ENCODE measurements around the gene KNOP1.

KNOP1 gene

DNA sequence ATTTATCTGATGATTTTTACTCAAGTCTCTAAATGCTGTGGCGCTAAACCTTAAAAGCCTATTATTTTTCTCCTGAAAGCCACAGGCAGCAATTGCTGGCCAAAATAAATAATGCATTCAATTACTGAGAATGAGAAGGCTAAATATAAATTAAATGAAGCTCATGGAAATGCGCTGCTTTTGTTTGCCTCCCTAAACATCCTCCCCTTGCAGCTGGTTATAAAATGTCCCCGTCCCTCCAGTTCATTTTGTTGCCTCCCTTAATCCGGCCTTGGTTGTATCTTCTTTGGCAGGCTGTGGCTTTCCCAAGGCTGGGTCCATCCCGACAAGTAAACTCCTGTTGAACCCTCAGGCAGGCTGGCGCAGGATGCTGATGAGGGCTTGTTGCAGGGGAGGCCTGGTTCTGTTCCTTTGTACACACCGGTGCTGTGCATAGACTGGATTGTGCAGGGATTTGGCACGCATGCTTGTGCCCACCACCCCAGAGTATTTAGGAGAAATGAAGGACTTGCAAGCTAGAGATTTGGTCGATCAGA is 62.7 kb downstream of the KNOP1 start:
- 100% methylated on average over 8 of the region's 9 CpGs for WGBS (ENCODE audit: insufficient coverage)
- Histone ChIP-seq H3K4me3 (ENCODE audit: control insufficient read depth in 1 of 7, extremely low read depth in 1 of 7, insufficient read depth in 4 of 7, low read depth in 2 of 7, low read length in 6 of 7) (no peak overlapping the region), H3K27ac (ENCODE audit: insufficient read depth in 1 of 2, low read depth in 1 of 2, low read length in 2 of 2, poor library complexity in 1 of 2, severe bottlenecking in 2 of 2) (no peak overlapping the region), H3K27me3 (replicated peaks in 2 of 5; ENCODE audit: control insufficient read depth in 4 of 5, insufficient read depth in 5 of 5, low read length in 4 of 5) (no peaks in the 10 kb centered on the region), H3K4me1 (ENCODE audit: control extremely low read depth in 1 of 4, control insufficient read depth in 4 of 4, insufficient read depth in 4 of 4, low read length in 3 of 4) (no peaks in the 10 kb centered on the region), H3K9me3 (ENCODE audit: control extremely low read depth in 1 of 5, control insufficient read depth in 4 of 5, insufficient read depth in 2 of 5, low read depth in 1 of 5, low read length in 4 of 5) (no peaks in the 10 kb centered on the region), H3K36me3 (ENCODE audit: control insufficient read depth in 4 of 4, insufficient read depth in 4 of 4, low read length in 3 of 4) (peaks cover 18 to 63% (median 40%) of the 10 kb centered on the region in 4 experiments)
- ChIA-PET POLR2A (no interaction called here), CTCF (no interaction called here)
- no peak for DNase-seq

GRCh38 chr16:19654147-19654546 is 63.9 kb downstream of the KNOP1 start:
- 100% methylated on average over 6 of the region's 9 CpGs for WGBS (ENCODE audit: insufficient coverage)
- ChIA-PET POLR2A (no interaction called here), CTCF (no interaction called here)
- Histone ChIP-seq H3K4me1 (ENCODE audit: control extremely low read depth in 1 of 4, control insufficient read depth in 4 of 4, insufficient read depth in 4 of 4, low read length in 3 of 4) (no peaks in the 10 kb centered on the region), H3K9me3 (ENCODE audit: control extremely low read depth in 1 of 5, control insufficient read depth in 4 of 5, insufficient read depth in 2 of 5, low read depth in 1 of 5, low read length in 4 of 5) (no peaks in the 10 kb centered on the region), H3K27me3 (replicated peaks in 2 of 5; ENCODE audit: control insufficient read depth in 4 of 5, insufficient read depth in 5 of 5, low read length in 4 of 5) (no peaks in the 10 kb centered on the region), H3K36me3 (ENCODE audit: control insufficient read depth in 4 of 4, insufficient read depth in 4 of 4, low read length in 3 of 4) (peaks cover 21 to 68% (median 45%) of the 10 kb centered on the region in 4 experiments), H3K27ac (ENCODE audit: insufficient read depth in 1 of 2, low read depth in 1 of 2, low read length in 2 of 2, poor library complexity in 1 of 2, severe bottlenecking in 2 of 2) (no peak overlapping the region), H3K4me3 (ENCODE audit: control insufficient read depth in 1 of 7, extremely low read depth in 1 of 7, insufficient read depth in 4 of 7, low read depth in 2 of 7, low read length in 6 of 7) (no peak overlapping the region)
- no peak for DNase-seq
